HepG2 (cell line): ENCODE results near the gene KRTAP19-7. TPM values are rescaled to one million over a fixed set of nuclear protein-coding genes. Genes with fewer than 3 reads are reported as not detected.

ENCODE experiments used
- CREM ChIP-seq, 2 experiments: sonication (generic) in 1 of 2; formaldehyde crosslinking in 1 of 2; IDR thresholded peaks; 2 replicates each; pipeline versions ENCODE4 v1.4.0 to v1.6.1; 2016 to 2020; ENCODE audit warnings: antibody characterized with exemption in 1 of 2, mild to moderate bottlenecking in 1 of 2, missing genetic modification reagents in 1 of 2
- GZF1 ChIP-seq: sonication (generic); formaldehyde crosslinking; IDR thresholded peaks from 2 replicates; pipeline ENCODE4 v1.5.1; 2020; ENCODE audit warnings: mild to moderate bottlenecking, missing genetic modification reagents
- HDAC1 ChIP-seq: sonication (generic); formaldehyde crosslinking; IDR thresholded peaks from 2 replicates; pipeline ENCODE4 v1.5.1; 2020; ENCODE audit warnings: mild to moderate bottlenecking, missing genetic modification reagents
- SIN3B ChIP-seq: fragments of 150-350 bp; IDR thresholded peaks from 2 replicates; pipeline ENCODE4 v1.6.1; 2014; ENCODE audit warnings: low read length
- ZFP90 ChIP-seq: sonication (generic); formaldehyde crosslinking; IDR thresholded peaks from 2 replicates; pipeline ENCODE4 v1.8.0; 2022; ENCODE audit warnings: missing genetic modification reagents, mild to moderate bottlenecking, inconsistent platforms, borderline replicate concordance
- ZNF317 ChIP-seq: sonication (generic); formaldehyde crosslinking; IDR thresholded peaks from 2 replicates; pipeline ENCODE4 v1.5.0; 2020; ENCODE audit warnings: mild to moderate bottlenecking, missing genetic modification reagents
- polyA plus RNA-seq, 8 experiments: library from polyadenylated mRNA; depleted of rRNA in 3 of 8; stranded (reverse) in 7 of 8; unstranded in 1 of 8; fragments of >200 nt; fragmentation: Illumina TruSeq in 4 of 8; extraction: Trizol in 4 of 8; gene quantifications; 2 replicates each; pipeline versions ENCODE4 v1.2.1 to v1.2.3, GENCODE V29; 2011 to 2016; ENCODE audit warnings: low read depth in 4 of 8, missing spikeins in 1 of 8, mixed read lengths in 1 of 8; ENCODE audit not compliant: insufficient read depth in 1 of 8
- total RNA-seq, 5 experiments: library from RNA; depleted of rRNA; stranded (reverse); fragments of >200 nt; fragmentation: Illumina TruSeq; extraction: Trizol; gene quantifications; 2 replicates each; pipeline ENCODE4 v1.2.3, GENCODE V29; 2016; ENCODE audit warnings: low read depth in 1 of 5
- TF ChIP-seq, protein P1 (sequence below): sonication (generic); formaldehyde crosslinking; IDR thresholded peaks from 2 replicates; pipeline ENCODE4 v1.5.0; 2020; ENCODE audit warnings: missing genetic modification reagents, mild to moderate bottlenecking, borderline replicate concordance
- TF ChIP-seq, protein P2 (sequence below): sonication (generic); formaldehyde crosslinking; IDR thresholded peaks from 2 replicates; pipeline ENCODE4 v1.4.0; 2020; ENCODE audit warnings: missing genetic modification reagents
- TF ChIP-seq, protein P3 (sequence below): sonication (generic); formaldehyde crosslinking; IDR thresholded peaks from 2 replicates; pipeline ENCODE4 v1.9.0; 2022; ENCODE audit warnings: missing genetic modification reagents, mild to moderate bottlenecking, borderline replicate concordance
- TF ChIP-seq, protein P4 (sequence below), 2 experiments: fragments of 450-650 bp in 1 of 2; sonication (generic) in 1 of 2; formaldehyde crosslinking; IDR thresholded peaks; 2 replicates each; pipeline versions ENCODE4 v1.5.0 to v1.8.0; 2020 to 2022; ENCODE audit warnings: mild to moderate bottlenecking in 1 of 2, missing genetic modification reagents in 1 of 2

The KRTAP19-7 gene
- total and polyA plus RNA-seq, 2 of the 13 experiments (the other 11 are each of a cell fraction or from before 2014, with no cell fraction given) = not detected

DNA sequence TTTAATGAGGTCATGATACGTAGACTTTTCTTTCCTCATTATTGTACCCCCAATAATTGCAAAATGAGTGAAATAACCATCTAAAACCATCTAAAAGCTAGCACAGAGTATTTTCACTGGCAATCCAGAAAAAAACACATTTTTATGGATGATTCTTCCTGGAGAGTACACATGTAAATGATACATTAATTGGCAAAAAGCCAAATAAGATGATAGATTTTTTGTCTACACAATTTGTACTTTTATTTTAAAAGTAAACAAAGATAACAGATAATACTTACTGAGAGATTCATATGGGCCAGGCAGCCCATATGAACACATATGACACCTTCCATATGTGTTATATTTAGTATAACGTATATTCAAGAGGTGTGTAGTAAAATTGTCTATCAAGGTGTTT lies 2.5 kb upstream of the KRTAP19-7 start (continued):
- TF ChIP-seq, protein P1, sequence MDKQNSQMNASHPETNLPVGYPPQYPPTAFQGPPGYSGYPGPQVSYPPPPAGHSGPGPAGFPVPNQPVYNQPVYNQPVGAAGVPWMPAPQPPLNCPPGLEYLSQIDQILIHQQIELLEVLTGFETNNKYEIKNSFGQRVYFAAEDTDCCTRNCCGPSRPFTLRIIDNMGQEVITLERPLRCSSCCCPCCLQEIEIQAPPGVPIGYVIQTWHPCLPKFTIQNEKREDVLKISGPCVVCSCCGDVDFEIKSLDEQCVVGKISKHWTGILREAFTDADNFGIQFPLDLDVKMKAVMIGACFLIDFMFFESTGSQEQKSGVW (CRISPR knock-in tag) = no peak
- TF ChIP-seq HDAC1 (CRISPR knock-in tag) (no peak), CREM (IDR thresholded peaks at IDR 0.05) (no peak), CREM (CRISPR knock-in tag; IDR thresholded peaks at IDR 0.05) (no peak), ZFP90 (CRISPR knock-in tag) (no peak), GZF1 (CRISPR knock-in tag) (no peak), ZNF317 (no peak), SIN3B (no peak)
- TF ChIP-seq, protein P2, sequence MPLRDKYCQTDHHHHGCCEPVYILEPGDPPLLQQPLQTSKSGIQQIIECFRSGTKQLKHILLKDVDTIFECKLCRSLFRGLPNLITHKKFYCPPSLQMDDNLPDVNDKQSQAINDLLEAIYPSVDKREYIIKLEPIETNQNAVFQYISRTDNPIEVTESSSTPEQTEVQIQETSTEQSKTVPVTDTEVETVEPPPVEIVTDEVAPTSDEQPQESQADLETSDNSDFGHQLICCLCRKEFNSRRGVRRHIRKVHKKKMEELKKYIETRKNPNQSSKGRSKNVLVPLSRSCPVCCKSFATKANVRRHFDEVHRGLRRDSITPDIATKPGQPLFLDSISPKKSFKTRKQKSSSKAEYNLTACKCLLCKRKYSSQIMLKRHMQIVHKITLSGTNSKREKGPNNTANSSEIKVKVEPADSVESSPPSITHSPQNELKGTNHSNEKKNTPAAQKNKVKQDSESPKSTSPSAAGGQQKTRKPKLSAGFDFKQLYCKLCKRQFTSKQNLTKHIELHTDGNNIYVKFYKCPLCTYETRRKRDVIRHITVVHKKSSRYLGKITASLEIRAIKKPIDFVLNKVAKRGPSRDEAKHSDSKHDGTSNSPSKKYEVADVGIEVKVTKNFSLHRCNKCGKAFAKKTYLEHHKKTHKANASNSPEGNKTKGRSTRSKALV = no peak
- TF ChIP-seq, protein P3, sequence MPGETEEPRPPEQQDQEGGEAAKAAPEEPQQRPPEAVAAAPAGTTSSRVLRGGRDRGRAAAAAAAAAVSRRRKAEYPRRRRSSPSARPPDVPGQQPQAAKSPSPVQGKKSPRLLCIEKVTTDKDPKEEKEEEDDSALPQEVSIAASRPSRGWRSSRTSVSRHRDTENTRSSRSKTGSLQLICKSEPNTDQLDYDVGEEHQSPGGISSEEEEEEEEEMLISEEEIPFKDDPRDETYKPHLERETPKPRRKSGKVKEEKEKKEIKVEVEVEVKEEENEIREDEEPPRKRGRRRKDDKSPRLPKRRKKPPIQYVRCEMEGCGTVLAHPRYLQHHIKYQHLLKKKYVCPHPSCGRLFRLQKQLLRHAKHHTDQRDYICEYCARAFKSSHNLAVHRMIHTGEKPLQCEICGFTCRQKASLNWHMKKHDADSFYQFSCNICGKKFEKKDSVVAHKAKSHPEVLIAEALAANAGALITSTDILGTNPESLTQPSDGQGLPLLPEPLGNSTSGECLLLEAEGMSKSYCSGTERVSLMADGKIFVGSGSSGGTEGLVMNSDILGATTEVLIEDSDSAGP (CRISPR knock-in tag) = no peak
- TF ChIP-seq, protein P4, sequence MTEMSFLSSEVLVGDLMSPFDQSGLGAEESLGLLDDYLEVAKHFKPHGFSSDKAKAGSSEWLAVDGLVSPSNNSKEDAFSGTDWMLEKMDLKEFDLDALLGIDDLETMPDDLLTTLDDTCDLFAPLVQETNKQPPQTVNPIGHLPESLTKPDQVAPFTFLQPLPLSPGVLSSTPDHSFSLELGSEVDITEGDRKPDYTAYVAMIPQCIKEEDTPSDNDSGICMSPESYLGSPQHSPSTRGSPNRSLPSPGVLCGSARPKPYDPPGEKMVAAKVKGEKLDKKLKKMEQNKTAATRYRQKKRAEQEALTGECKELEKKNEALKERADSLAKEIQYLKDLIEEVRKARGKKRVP (CRISPR knock-in tag; IDR thresholded peaks at IDR 0.05) = no peak
- TF ChIP-seq, all 625 proteins: peak for 0
